Measurements from ENCODE around the gene ATP1B2.
"Not testable (repeated sequence)": the region's sequence is repeated elsewhere in the genome, so short reads cannot be mapped to it uniquely, and the experiment has no call there.

ATP1B2 gene

GRCh38 chr17:7634384-7634783, 16.3 kb upstream of the ATP1B2 start:
- peak; percentile 80 for DNase-seq (ENCODE audit: low read depth, low spot score)

GRCh38 chr17:7636163-7636562, 14.6 kb upstream of the ATP1B2 start:
- no peak for DNase-seq (ENCODE audit: low read depth, low spot score)

- no peak for DNase-seq (ENCODE audit: low read depth, low spot score)
These were observed 9.9 kb upstream of the ATP1B2 start for GRCh38 chr17:7640783-7641182.

DNA sequence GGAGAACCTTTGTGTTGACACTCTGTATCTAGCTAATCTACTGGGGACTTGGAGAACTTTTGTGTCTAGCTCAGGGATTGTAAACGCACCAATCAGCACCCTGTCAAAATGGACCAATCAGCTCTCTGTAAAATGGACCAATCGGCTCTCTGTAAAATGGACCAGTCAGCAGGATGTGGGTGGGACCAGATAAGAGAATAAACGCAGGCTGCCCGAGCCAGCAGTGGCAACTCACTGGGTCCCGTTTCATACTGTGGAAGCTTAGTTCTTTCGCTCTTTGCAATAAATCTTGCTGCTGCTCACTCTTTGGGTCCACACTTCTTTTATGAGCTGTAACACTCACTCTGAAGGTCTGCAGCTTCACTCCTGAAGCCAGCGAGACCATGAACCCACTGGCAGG, 9.1 kb upstream of the ATP1B2 start:
- not testable (repeated sequence) for DNase-seq (ENCODE audit: low read depth, low spot score)

GRCh38 chr17:7644775-7645174, 6.0 kb upstream of the ATP1B2 start:
- no peak for DNase-seq (ENCODE audit: low read depth, low spot score)

DNA sequence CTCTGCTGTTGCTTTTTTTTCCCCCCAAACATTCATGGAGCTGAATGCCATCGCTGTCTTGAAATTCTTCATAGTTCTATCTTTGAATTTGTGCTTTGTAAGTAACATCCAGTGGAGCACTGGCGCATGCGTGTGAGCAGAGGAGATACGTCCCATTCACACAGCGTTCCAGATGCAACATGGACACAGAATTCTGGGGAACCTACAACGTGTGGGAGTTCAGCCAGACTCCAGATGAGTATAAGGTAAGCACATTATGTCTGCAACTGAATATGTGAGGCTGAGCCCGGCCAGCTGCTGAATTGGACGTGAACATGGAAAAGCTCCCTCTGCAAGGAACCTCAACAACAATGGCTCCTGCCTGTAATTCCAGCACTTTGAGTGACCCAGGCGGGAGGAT, 4.3 kb upstream of the ATP1B2 start:
- DNase-seq (ENCODE audit: low read depth, low spot score): no peak

DNA sequence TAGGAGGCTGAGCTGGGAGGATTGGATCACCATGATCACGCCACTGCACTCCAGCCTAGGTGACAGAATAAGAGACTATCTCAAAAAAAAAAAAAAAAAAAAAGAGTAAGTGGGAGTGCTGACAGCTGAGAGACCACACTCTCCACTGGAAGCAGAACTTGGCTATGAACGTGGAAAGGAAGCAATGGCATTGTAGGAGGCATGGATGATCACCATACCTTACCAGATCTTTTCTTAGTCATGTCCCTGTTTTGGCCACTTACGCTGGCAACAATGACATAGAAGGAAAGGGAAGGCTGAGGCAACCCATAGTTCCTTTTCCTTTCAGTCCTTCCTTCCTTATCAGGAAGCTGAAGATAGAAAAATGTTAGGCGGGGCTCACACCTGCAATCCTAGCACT, 3.7 kb upstream of the ATP1B2 start:
- no peak for DNase-seq (ENCODE audit: low read depth, low spot score)

GRCh38 chr17:7651097-7651664, 455 bp downstream of the ATP1B2 start:
- no peak for DNase-seq (ENCODE audit: low read depth, low spot score)

DNA sequence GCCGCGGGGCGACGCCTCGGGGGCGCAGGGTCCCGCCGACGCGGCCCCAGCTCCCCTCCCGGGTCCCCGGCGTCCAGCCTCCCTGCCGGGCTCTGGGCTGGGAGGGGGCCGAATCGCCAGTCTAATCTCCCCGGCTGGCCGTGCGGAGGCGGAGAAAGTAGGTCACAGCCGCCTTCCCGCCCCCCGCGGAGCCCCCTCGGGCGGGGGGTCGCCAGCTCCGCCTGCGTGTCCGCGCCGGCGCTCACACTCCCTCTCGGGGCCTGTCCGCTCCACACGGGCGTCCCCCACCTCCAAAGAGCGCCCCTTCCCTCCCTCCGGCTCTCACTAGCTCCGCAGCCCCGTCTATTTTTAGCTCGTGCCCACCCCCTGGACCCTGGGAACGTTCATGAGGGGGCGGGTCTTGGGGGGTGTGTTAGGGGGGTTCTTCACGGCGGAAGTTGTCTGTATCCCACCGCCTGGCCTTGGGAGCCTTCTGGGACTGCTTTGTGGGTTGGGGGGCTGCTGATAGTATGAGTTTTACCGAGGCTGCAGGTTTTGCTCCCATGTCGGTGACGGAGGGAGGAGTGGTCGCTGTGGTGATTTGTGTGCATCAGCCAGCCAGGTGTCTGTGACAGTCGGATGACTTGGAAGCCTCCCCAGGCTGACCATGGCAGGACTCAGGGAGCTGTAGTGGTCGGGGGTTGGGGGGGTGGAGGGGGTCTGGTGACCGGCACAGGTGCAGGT, 1.1 kb downstream of the ATP1B2 start:
- peak; percentile 26 for DNase-seq (ENCODE audit: low read depth, low spot score)

DNA sequence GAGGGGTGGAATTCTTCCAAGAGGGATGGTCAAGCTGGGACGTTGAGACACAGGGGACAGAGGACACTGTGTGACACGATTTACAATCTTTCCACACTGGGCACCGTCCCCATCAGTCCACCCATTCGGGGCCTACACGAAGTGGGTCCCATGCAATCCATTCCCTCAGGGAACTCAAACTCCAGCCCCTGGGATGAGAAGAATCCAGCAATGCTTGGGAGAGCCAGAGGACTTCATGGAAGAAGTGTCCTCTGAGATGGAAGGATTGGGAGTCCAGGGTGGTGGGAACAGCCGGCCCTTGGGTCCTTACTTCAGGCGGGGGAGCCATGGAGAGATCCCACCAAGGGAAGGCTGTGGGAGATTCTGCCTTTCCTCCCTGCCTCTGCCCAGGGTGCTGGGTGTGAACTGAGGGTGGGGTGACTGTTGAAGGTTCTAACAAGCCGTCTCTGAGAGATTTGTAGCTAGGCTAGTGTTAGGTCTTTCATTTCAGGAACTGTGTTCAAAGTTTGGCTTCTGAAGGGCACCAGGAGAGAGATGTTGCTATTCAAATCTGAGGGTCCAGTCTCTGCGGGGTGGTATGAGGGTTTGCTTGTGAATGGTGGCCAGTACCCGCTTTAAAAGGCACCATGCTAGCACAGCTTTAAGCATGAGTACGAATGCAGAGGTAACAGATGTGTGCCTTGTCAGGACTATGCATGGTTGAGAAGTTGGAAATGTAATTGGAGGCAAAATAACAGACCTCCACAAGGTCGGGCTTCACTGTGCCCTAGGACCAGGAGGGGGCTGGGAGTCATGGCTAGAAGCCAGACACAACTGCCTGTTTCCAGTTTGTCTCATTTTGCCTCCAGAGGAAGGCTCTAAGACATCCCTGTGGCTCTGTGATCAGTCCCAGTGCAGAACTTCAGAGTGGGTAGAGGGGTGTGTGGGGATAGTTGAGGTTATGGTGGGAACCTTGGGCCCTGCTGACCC, 1.9 kb downstream of the ATP1B2 start:
- no peak for DNase-seq (ENCODE audit: low read depth, low spot score)

GRCh38 chr17:7654832-7655540, 4.3 kb downstream of the ATP1B2 start:
- no peak for DNase-seq (ENCODE audit: low read depth, low spot score)

GRCh38 chr17:7655541-7655840, 4.8 kb downstream of the ATP1B2 start:
- no peak for DNase-seq (ENCODE audit: low read depth, low spot score)

DNA sequence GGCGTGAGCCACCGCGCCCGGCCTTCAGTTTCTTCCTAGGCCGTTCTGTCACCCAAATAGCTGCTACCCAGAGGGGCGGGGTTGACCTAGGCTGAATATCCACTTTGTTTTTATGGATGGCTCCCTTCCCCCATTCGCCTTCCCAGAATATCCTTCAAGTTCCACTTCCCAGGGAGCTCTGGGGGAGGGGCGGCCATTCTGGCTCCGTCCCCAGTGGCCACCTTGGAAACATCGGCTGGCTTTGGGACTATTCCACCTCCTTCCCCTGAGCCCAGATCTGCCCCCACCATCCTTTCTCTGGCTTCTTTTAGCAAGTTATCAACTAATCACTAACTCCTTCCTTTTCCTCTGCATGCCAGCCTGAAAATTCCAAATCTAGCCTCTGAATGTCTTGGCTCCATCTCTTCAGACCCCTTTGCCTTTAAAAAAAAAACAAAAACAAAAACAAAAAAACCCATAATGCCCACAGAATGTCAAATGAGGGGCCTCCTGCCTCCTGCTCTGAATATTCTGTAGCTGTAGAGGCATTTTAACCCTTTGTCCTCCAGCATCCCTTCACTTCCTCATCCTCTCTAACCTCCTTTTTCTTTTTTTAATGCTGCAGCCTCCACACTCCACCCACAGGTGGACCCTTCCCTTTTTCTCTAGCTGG, 6.4 kb downstream of the ATP1B2 start:
- peak; percentile 94 for DNase-seq (ENCODE audit: low read depth, low spot score)

DNA sequence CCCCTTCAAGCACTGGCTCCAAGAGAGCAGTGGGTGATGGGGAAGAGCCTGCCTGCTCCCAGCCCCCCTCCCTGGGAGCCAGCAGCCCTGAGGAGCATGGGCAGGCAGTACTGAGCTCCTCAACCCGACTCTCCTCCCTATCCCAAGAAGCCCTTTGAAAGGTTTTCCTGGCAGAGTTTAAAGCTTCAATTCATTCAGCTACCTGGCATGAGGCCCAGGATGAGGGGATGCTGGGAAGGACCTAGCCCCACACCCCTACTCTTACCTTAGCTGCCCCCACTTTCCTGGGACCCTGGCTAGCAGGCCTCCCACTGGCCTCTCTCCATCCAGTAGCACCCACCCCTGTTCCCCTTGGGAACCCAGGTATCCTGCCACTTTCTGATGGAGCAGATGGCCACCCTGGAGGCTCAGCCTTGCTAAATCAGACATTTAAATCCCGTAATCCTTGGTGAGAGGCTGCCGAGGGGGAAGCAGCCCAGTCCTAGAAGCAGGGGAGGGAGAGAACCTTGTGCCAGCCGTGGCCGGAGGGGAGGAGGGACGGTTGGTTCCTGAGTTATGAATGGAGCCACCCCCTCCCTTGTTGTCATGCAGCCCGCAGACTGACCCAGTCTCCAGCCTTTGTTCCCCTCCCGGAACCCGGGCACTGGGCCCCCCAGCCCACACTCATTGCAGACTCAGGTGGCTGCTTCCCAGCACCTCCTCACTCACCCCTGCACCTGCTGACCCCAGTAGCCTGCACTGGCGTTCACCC, 17.1 kb downstream of the ATP1B2 start:
- DNase-seq (ENCODE audit: low read depth, low spot score): no peak

DNA sequence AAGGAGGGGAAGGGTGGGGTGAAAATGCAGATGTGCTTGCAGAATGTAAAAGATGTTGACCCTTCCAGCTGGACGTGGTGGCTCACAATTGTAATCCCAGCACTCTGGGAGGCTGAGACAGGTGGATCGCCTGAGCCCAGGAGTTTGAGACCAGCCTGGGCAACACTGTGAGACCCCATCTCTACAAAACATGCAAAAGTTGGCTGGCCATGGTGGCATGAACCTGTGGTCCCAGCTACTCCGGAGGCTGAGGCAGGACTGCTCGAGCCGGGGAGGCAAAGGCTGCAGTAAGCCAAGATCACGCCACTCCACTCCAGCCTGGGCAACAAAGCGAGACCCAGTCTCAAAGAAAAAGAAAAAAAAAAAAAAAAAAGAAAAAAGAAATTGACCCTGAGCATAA, 17.8 kb downstream of the ATP1B2 start:
- DNase-seq (ENCODE audit: low read depth, low spot score): no peak

- peak; percentile 70 for DNase-seq (ENCODE audit: low read depth, low spot score)
These were observed 22.5 kb downstream of the ATP1B2 start for GRCh38 chr17:7673239-7673638.

- DNase-seq (ENCODE audit: low read depth, low spot score): no peak
These were observed 24.2 kb downstream of the ATP1B2 start for GRCh38 chr17:7674934-7675333.

DNA sequence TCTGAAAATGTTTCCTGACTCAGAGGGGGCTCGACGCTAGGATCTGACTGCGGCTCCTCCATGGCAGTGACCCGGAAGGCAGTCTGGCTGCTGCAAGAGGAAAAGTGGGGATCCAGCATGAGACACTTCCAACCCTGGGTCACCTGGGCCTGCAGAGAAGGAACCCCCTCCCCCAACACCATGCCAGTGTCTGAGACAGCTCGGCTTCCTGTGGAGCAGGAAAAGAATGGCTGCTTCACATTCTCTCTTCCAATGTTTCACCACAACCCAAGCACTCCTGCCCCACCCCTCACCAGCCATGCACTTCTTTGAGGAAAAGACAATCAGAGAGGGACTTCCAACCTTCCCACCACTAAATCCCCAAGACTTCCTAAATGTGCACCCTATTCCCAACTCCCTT, 25.8 kb downstream of the ATP1B2 start:
- peak; percentile 33 for DNase-seq (ENCODE audit: low read depth, low spot score)

GRCh38 chr17:7677388-7678067, 26.8 kb downstream of the ATP1B2 start:
- peak; percentile 73 for DNase-seq (ENCODE audit: low read depth, low spot score)

- DNase-seq (ENCODE audit: low read depth, low spot score): no peak
These were observed 34.3 kb downstream of the ATP1B2 start for GRCh38 chr17:7684851-7685532.
